HFF-Myc (cell line): ENCODE data around the gene GIMD1.

ENCODE experiments used
- DNase-seq: peaks from one replicate; pipeline ENCODE4 v3.0.0-alpha.2; 2011; ENCODE audit warnings: low read depth; ENCODE audit errors: extremely low read depth
- H3K4me3 ChIP-seq: replicated peaks from 2 replicates; pipeline ENCODE4 v1.5.1; 2011; ENCODE audit warnings: low read depth, mild to moderate bottlenecking, control low read depth, low read length
- TF ChIP-seq, protein P1 (sequence below): IDR thresholded peaks from 2 replicates; pipeline ENCODE4 v1.5.1; 2012; ENCODE audit warnings: mild to moderate bottlenecking, low read depth, low read length, control low read depth; ENCODE audit errors: missing control alignments

Gene GIMD1

DNA sequence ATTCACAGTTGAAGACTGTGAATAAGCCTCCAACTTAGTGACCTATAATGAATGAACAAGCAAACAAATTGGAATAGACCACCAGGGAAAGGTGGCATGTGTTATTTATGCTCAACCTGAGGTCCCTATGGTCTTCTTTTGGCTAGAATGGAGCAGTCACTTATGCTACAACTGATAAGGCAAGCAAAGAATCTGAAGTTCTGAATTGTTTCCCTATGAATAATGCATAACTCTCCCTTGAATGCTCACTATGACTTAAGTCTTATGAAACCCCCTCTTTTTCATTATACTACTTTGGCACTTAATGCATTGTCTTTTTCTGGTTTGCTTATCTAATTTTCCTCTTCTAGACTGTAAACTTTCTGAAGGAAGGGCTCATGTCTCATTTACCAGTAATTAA lies 2.6 kb downstream of the GIMD1 start:
- DNase-seq = no peak
- H3K4me3 ChIP-seq = no peak overlapping the region
- TF ChIP-seq, protein P1, sequence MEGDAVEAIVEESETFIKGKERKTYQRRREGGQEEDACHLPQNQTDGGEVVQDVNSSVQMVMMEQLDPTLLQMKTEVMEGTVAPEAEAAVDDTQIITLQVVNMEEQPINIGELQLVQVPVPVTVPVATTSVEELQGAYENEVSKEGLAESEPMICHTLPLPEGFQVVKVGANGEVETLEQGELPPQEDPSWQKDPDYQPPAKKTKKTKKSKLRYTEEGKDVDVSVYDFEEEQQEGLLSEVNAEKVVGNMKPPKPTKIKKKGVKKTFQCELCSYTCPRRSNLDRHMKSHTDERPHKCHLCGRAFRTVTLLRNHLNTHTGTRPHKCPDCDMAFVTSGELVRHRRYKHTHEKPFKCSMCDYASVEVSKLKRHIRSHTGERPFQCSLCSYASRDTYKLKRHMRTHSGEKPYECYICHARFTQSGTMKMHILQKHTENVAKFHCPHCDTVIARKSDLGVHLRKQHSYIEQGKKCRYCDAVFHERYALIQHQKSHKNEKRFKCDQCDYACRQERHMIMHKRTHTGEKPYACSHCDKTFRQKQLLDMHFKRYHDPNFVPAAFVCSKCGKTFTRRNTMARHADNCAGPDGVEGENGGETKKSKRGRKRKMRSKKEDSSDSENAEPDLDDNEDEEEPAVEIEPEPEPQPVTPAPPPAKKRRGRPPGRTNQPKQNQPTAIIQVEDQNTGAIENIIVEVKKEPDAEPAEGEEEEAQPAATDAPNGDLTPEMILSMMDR = no peak

DNA sequence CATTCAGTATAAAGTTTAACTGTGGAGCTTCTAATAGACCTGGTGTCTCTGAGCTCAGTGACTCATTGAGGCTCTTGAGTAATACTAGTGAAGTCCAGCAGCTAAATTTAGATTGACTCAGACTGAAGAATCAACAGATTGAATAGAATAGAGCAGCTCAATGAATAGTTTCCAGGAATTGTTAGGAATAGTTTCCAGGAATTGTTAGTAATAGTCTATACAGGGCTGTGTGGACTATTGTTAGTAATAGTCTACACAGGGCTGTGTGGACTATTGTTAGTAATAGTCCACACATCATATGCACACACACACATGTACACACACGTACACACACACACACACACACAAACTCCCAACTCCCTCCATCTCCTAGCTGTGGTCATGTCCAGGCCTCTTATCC lies 3.0 kb downstream of the GIMD1 start:
- DNase-seq = peak; percentile 24
- TF ChIP-seq, protein P1 = no peak

DNA sequence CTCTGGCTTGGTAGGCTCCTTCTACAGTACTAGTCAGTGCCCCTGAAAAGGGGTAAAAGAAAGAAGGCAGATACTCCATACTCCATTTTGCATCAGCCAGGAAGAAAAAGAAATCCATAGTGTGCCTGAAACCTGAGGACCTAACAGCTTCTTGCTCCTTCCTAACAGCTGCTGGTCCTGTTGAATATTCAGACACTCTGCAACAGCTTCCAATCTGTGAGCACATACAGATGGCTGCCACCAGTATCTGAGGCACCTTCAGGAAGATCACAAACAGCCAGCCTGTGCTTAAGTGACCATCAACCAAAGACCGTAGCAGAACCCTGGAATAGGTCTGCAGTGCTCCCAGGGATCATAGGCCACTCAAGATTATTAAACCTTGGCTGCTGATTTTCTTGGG lies 4.3 kb downstream of the GIMD1 start:
- DNase-seq = no peak
- TF ChIP-seq, protein P1 = no peak
- H3K4me3 ChIP-seq = no peak overlapping the region

More for the DNA sequence above, 3.0 kb downstream of the GIMD1 start:
- H3K4me3 ChIP-seq = no peak overlapping the region

DNA sequence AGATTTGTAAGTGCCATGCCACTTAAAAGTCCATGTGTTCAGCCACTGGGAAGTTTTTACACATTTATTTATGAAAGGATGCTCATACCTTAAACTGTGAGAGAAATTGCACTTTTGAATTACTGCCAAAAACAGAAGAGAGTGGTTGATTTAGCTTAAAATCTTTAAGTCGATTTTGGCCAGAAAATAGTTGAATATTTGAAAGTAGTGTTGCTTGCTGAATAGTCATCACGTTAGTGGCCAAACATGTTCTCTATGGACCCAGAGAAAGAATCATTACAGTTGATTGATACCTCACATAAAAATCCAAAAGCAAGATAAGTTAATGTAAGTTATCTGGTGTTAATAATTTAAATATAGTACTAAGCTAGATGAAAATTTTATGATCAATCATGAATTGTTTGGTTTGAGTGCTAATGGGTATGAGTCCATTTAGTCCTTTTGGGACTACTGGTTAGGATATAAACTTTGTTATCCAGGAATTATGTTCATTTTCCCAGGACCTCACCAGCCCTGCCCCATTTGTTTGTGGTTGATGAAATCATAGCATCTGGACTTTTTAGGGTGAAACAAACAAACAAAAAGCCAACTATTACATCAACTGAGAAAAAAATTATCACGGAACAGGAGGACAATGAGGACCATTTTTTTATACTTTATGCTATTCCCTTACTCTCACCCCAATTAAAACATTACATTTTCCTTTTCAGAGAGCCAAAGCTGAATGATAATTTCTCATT lies 6.3 kb downstream of the GIMD1 start:
- DNase-seq = no peak
- TF ChIP-seq, protein P1 = no peak
- H3K4me3 ChIP-seq = no peak overlapping the region

DNA sequence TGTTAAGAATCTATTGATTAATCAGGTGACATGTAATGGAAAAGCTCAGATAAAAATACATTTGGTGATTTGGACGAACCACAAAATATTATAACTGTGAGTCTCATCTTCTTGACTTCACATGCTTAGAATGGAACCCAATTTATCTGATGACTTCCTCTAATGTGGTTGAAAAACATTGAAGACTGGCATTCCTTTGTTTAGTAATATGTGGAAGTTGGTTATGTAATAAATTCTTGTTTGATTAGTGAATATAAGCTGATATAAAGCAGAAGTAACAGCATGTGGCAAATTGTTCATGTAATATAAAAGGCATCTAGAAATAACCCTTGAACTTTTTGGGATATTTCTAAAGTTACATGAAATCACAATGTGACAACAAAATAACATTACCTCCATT lies 9.7 kb downstream of the GIMD1 start:
- TF ChIP-seq, protein P1 = no peak
- no peak for DNase-seq
- no peak overlapping the region for H3K4me3 ChIP-seq

DNA sequence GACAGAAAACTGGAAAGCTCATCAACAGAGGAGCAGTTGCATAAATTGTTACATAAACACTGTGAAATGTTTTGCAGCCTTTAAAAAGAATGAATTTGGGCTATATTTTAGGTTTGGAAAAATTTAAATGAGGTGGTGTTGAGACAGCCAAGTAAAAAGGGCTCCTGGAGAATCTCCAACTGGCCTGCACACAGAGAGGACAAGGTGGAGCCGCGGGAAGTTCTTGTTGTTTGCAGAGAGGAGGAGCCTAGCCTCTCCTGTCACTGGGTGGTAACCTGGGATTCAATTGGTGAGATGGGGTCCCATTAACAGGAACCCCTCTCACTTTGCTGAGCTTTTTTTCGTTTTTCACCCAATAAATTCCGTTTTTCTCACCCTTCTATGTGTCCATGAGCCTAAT lies 13.4 kb downstream of the GIMD1 start:
- no peak for DNase-seq
- TF ChIP-seq, protein P1 = no peak
- H3K4me3 ChIP-seq = no peak overlapping the region

DNA sequence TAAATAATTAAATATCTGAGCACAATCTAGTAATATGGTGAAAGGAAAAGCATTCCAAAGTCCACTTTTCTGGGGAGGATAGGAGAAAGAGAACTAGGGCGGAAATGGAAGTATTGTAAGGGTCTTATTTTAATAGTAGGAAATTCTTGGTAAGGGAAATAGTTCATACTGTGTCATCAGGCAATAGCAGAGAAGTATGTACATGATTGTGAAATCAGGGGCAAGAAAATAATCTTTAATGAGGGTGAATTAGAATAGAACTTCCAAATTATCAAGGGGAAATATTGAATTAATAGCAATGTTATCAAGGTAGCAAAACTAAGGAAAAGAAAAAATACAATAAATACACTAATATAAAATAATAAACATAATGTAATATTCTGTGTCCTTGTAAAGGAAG lies 14.8 kb downstream of the GIMD1 start:
- no peak for DNase-seq
- H3K4me3 ChIP-seq = no peak overlapping the region
- TF ChIP-seq, protein P1 = no peak
